Muscle layer of colon (tissue), 2 donors: ENCODE measurements around the gene SH2D3C.

Source experiments
- H3K27ac ChIP-seq: one replicate; pipeline ENCODE4 v1.7.0; 2013; ENCODE audit warnings: low read depth, mild to moderate bottlenecking, low read length, moderate library complexity
- H3K27me3 ChIP-seq, 2 donors: one replicate each; pipeline ENCODE4 v1.7.0; 2013; ENCODE audit warnings: low read length in 2 of 2, mild to moderate bottlenecking in 2 of 2; ENCODE audit not compliant: insufficient read depth in 2 of 2, control insufficient read depth in 1 of 2
- H3K36me3 ChIP-seq: one replicate; pipeline ENCODE4 v1.7.0; 2013; ENCODE audit warnings: mild to moderate bottlenecking, low read length; ENCODE audit not compliant: insufficient read depth
- H3K4me1 ChIP-seq: one replicate; pipeline ENCODE4 v1.7.0; 2013; ENCODE audit warnings: mild to moderate bottlenecking, low read length; ENCODE audit not compliant: insufficient read depth
- H3K4me3 ChIP-seq, 2 donors: one replicate each; pipeline ENCODE4 v1.7.0; 2013; ENCODE audit warnings: low read length in 2 of 2, low read depth in 1 of 2, mild to moderate bottlenecking in 1 of 2, moderate library complexity in 1 of 2
- H3K9ac ChIP-seq: one replicate; pipeline ENCODE4 v1.7.0; 2013; ENCODE audit warnings: low read length
- H3K9me3 ChIP-seq: one replicate; pipeline ENCODE4 v1.7.0; 2013; ENCODE audit warnings: mild to moderate bottlenecking, low read length
- donor health status: abdominal sarcoma.
- donor health status: Adenocarcinoma of cecum.

SH2D3C gene

GRCh38 chr9:127780126-127780885 lies 1.8 kb upstream of the SH2D3C start:
- Histone ChIP-seq H3K4me3 (no peak overlapping the region), H3K36me3 (no peaks in the 10 kb centered on the region), H3K9me3 (no peaks in the 10 kb centered on the region), H3K27ac (no peak overlapping the region), H3K9ac (no peak overlapping the region), H3K4me1 (peaks cover 5% of the 10 kb centered on the region), H3K27me3 (no peaks in the 10 kb centered on the region)

- H3K9ac ChIP-seq, result no peak overlapping the region
Observed at GRCh38 chr9:127779136-127779981, 893 bp upstream of the SH2D3C start.

DNA sequence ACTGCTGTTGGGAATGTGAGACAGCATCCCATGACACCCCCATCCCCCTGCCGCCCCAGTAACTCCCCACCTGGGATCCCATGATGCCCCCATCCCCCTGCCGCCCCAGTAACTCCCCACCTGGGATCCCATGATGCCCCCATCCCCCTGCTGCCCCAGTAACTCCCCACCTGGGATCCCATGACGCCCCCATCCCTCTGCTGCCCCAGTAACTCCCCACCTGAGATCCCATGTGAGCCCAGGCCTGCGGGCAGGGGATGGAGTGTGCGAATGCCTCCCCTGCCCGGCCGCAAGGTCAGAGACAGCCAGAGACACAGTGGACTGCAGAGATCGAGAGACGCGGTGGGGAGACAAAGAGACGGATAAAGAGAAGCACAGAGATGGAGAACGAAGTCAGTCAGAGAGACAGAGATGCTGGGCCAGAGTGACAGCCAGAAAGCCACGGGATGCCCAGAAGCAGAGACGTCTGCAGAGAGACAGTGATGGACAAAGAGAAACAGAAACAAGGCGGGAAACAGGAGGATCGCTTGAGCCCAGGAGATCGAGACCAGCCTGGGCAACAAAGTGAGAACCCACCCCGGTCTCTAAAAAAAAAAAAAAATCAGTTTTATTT lies 992 bp downstream of the SH2D3C start:
- Histone ChIP-seq H3K4me3 (no peak overlapping the region), H3K9me3 (no peaks in the 10 kb centered on the region), H3K4me1 (no peaks in the 10 kb centered on the region), H3K36me3 (no peaks in the 10 kb centered on the region), H3K9ac (no peak overlapping the region), H3K27ac (no peak overlapping the region), H3K27me3 (no peaks in the 10 kb centered on the region)

More at GRCh38 chr9:127779136-127779981, 893 bp upstream of the SH2D3C start:
- Histone ChIP-seq H3K27me3 (no peaks in the 10 kb centered on the region), H3K36me3 (no peaks in the 10 kb centered on the region), H3K9me3 (no peaks in the 10 kb centered on the region), H3K27ac (no peak overlapping the region), H3K4me3 (no peak overlapping the region), H3K4me1 (peaks cover under 1% of the 10 kb centered on the region)

- no peaks in the 10 kb centered on the region for H3K4me1 ChIP-seq
- no peaks in the 10 kb centered on the region for H3K36me3 ChIP-seq
- H3K27ac ChIP-seq, result no peak overlapping the region
- H3K9me3 ChIP-seq, result no peaks in the 10 kb centered on the region
- H3K27me3 ChIP-seq, result no peaks in the 10 kb centered on the region
- no peak overlapping the region for H3K4me3 ChIP-seq
- no peak overlapping the region for H3K9ac ChIP-seq
Observed at GRCh38 chr9:127776924-127777289, 1.6 kb downstream of the SH2D3C start.

DNA sequence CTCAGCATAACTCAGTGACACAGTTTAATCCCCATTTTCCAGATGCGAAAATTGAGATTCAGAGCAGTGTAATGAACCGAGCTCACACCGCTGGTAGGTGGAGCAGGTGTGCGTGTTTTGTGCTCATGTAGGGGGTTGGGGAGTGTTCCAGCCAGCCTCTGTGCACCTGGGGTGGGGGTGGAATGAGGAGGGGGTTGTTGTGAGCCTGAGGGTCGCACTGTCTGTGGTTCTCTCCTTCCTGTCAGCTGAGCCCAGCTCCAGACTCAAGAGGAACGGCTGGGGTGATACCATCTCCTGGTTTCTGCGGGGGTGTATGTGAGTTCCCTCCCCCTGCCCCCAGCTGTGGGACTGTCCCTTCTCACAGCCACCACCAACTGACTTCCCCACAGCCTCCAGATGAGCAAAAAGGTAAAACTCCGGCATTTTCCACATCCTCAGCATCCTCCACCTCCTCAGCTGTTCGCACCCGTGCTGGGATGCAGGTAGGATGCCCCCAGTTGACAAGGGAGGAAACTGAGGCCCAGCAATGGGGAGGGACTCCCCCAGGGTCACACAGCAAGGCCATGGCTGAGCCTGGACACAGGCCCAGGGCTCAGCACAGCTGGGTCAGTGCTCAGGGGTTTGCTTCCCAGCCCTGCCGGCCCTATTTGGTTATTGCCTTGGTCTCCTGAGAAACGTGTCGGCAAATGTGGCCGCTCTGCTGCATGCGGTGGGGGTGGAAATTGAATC lies 2.1 kb downstream of the SH2D3C start:
- H3K36me3 ChIP-seq, result no peaks in the 10 kb centered on the region
- H3K9ac ChIP-seq, result no peak overlapping the region
- H3K4me1 ChIP-seq, result no peaks in the 10 kb centered on the region
- no peak overlapping the region for H3K27ac ChIP-seq
- H3K27me3 ChIP-seq, result no peaks in the 10 kb centered on the region
- no peaks in the 10 kb centered on the region for H3K9me3 ChIP-seq
- no peak overlapping the region for H3K4me3 ChIP-seq

- Histone ChIP-seq H3K9me3 (no peaks in the 10 kb centered on the region), H3K27ac (no peak overlapping the region), H3K9ac (no peak overlapping the region), H3K36me3 (no peaks in the 10 kb centered on the region), H3K27me3 (no peaks in the 10 kb centered on the region), H3K4me3 (no peak overlapping the region), H3K4me1 (peaks cover 9% of the 10 kb centered on the region)
Observed at GRCh38 chr9:127773981-127774380, 4.5 kb downstream of the SH2D3C start.

DNA sequence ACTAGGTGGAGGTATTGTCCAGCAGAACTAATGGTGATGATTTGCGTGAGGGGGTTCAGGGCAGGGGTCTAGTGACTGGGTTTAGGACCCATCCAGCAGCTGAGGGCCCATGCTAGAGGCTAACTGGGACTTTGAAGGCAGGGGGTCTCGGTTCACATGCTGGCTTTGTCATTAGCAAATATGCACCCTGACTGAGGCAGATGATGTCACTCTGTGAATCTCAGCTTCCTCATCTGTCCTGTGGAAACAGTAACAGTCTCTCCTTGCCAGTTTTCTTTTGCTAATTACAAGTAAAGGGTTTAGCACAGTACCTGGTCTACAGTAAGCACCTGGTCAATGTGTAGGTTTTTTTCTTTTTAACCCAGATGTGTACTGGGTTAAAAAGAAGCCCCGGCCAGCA lies 5.2 kb downstream of the SH2D3C start:
- H3K9me3 ChIP-seq, result no peaks in the 10 kb centered on the region
- no peak overlapping the region for H3K27ac ChIP-seq
- no peaks in the 10 kb centered on the region for H3K27me3 ChIP-seq
- no peak overlapping the region for H3K9ac ChIP-seq
- peaks cover 9% of the 10 kb centered on the region for H3K4me1 ChIP-seq
- H3K4me3 ChIP-seq, result no peak overlapping the region
- no peaks in the 10 kb centered on the region for H3K36me3 ChIP-seq

GRCh38 chr9:127772603-127773002 lies 5.9 kb downstream of the SH2D3C start:
- Histone ChIP-seq H3K36me3 (no peaks in the 10 kb centered on the region), H3K4me3 (no peak overlapping the region), H3K27me3 (no peaks in the 10 kb centered on the region), H3K9me3 (no peaks in the 10 kb centered on the region), H3K9ac (no peak overlapping the region), H3K4me1 (peaks cover 9% of the 10 kb centered on the region), H3K27ac (no peak overlapping the region)

GRCh38 chr9:127771570-127772189 lies 6.8 kb downstream of the SH2D3C start:
- Histone ChIP-seq H3K27me3 (no peaks in the 10 kb centered on the region), H3K4me1 (peaks cover 9% of the 10 kb centered on the region), H3K27ac (peak overlapping the region; percentile 44), H3K9ac (no peak overlapping the region), H3K9me3 (no peaks in the 10 kb centered on the region), H3K4me3 (peak overlapping the region in 1 of 2 donors; percentile 21), H3K36me3 (no peaks in the 10 kb centered on the region)

- Histone ChIP-seq H3K4me1 (peaks cover 9% of the 10 kb centered on the region), H3K9ac (no peak overlapping the region), H3K4me3 (peak overlapping the region; percentile 31 to 55), H3K27ac (peak overlapping the region; percentile 32), H3K36me3 (no peaks in the 10 kb centered on the region), H3K9me3 (no peaks in the 10 kb centered on the region), H3K27me3 (no peaks in the 10 kb centered on the region)
Observed at GRCh38 chr9:127770905-127771569, 7.4 kb downstream of the SH2D3C start.
